ENCODE results near the gene ZMYM3.
"Not testable (repeated sequence)": the region's sequence is repeated elsewhere in the genome, so short reads cannot be mapped to it uniquely, and the experiment has no call there.

The ZMYM3 gene

DNA sequence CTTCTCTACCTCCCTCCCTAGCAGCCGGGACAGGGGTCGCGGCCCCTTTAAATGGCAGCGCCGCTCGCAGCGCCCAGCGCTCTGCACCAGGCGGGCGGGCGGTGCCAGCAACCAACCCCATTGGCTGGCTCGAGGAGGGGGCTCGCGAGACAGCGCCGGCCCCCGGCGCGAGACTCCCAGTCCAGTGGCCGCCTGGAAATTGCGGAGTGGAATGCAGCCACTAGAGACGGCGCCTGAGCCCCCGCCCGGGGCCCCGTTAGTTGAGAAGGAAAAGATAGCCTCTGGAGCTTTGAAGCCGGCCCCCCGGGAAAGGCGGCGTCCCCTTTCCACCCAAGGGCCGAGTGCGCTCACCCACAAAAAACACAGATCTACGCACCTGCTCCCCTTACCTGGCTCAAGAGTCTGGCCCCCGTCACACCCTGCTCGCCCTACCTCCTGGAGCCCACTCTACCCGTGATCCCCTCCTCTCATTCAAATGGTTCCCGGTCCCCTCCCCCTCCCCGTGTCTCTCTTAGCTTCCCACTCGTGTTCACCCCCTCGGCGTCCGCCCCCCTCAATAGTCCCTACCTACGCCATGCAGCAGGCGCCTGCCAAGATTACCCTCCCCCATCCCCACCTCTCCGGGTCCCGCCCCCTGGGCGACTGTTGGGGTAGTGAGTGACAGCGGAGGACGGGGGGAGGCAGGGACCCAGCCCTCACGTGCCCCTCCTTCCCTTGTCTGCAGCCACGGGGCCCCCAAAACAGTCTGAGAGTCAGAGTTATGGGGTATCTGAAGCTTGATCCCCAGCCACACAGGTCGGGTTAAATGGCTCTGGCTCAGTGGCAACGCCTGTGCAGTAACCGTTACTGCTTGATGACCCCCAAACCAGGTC lies at the start of gene ZMYM3:
Gene ZMYM3, minus strand, starts transcription at position 49 of the 872 bp plus-strand sequence. CDS start 885 bp downstream, outside the sequence.
- peak; percentile 51 for DNase-seq (ENCODE audit: low read depth, low spot score)

DNA sequence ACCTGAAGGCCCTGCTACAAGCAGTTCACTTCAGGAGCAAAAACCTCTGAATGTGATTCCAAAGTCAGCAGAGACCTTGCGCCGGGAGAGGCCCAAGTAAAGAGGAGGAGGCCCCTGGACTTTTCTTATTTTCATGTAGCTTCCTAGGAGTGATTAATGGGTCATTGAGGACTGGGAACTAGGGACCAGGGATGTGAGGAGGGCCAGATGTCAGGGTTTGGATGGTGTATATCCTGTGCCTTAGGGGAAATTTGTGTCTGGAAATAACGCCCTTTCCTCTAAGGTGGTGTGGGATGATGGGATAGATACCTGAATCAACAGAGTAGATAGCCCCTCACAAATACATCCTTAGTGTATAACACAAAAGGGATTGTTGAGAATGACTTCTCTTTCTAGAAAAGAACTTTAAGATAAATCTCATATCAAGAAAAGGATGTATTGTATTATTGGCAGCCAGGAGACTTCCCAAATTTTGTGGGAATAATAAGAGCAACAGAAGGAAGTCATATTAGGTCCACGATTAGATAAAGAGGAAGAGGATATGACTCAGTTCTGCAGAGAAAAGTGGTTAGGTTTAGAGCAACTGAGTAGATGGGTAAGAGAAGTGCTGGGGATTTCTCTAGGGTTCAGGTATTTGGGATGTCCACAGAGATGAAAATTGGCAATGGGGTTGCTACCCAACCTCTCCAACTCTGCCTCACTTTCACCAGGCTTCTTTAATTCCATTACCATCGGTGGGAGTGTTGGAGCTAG lies 48.7 kb upstream of the ZMYM3 start:
- DNase-seq (ENCODE audit: low read depth, low spot score) = no peak

DNA sequence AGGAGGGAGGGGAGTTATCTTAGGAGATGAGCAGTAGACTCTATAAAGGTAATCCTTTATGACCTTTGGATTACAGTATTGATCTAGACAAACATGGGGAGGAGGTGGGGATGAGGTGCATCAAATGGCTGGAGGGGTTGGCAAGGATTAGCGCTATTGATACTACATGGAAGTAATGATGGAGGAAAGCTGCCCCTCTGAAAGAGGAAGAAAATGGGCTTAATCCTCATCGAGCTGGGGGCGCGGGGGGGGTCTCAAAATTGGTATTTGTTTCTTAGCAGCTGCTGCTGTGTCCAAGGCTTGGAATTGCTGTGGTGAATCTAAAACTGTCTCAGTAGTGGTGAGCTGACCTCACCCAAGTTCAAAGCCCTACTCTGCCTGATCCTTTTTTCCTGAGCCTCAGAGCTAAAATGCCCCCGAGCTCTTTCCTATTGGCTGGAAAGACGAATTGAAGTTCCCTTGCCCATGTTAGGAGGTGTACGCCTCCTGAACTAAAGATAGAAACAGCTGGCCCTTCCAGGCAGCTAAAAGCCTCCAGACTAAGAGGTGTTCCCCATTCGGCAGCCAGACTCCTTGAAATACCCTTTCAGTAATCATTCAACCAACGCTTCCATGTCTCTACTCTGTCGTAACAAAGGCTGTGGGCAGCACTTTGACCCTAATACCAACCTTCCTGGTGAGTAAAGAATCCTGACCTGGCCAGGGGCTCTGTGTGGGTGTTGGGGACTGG lies 47.4 kb upstream of the ZMYM3 start, which contains the start of gene ITGB1BP2:
Gene ITGB1BP2, plus strand, starts transcription at position 556 of the 730 bp plus-strand sequence. Its CDS starts 57 bp downstream, at position 613.
- no peak for DNase-seq (ENCODE audit: low read depth, low spot score)

DNA sequence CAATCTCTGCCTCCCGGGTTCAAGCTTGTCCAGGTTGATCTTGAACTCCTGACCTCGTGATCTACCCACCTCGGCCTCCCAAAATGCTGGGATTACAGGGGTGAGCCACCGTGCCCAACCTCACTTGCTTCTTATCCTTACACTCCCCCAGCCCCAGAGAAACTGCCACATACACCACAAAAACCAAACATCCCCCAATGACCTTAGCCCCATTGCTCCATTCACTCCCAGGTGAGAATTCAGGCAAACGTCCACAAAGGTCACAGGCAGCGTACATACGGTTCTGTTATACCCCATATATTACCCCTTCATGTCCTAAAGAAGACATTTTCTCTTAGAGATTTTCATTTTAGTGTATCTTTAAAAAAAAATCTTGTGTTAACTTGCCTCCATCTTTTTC lies 46.6 kb upstream of the ZMYM3 start:
- DNase-seq (ENCODE audit: low read depth, low spot score) = not testable (repeated sequence)

DNA sequence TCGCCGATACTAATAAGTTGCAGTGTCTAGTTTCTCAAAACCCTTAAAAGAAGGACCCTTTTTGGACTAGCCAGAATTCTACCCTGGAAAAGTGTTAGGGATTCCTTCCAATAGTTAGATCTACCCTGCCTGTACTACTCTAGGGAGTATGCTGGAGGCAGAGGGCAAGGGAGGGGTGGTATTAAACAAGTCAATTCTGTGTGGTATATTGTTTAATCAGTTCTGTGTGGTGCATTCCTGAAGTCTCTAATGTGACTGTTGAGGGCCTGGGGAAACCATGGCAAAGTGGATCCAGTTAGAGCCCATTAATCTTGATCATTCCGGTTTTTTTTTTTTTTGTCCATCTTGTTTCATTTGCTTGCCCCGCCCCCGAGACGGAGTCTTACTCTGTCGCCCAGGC lies 46.1 kb upstream of the ZMYM3 start:
- DNase-seq (ENCODE audit: low read depth, low spot score) = not testable (repeated sequence)

DNA sequence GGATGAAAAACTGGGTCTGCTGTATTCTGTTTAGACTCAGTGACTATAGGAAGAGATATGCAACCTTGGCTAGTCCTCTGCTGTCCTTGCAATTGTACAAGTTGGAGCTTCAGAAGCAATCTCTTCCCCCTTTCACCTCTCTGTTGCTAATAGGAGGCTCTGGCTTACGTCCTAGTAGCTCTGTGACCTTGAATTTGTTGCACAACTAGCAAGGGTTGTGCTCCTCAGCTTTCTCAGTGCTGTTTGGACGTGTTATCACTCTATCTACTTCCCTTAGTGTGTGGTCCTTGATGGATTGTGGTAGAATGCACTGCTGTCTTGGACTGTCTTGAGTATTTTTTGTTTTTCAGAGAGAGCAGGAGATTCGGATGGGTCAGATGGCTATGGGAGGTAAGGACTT lies 44.2 kb upstream of the ZMYM3 start:
- DNase-seq (ENCODE audit: low read depth, low spot score) = no peak

DNA sequence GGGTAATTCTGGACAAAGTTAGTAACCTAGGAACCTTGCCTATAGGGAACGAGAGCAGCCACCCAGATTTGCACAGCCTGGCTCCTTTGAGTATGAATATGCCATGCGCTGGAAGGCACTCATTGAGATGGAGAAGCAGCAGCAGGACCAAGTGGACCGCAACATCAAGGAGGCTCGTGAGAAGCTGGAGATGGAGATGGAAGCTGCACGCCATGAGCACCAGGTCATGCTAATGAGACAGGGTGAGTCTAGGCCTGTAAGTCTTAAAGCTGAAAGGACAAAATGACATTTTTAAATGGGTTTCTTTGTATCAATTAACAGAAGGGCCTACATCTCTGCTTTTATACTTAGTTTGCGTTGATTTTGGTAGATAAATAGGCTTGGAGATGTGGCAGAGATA lies 42.9 kb upstream of the ZMYM3 start:
- DNase-seq (ENCODE audit: low read depth, low spot score) = no peak

DNA sequence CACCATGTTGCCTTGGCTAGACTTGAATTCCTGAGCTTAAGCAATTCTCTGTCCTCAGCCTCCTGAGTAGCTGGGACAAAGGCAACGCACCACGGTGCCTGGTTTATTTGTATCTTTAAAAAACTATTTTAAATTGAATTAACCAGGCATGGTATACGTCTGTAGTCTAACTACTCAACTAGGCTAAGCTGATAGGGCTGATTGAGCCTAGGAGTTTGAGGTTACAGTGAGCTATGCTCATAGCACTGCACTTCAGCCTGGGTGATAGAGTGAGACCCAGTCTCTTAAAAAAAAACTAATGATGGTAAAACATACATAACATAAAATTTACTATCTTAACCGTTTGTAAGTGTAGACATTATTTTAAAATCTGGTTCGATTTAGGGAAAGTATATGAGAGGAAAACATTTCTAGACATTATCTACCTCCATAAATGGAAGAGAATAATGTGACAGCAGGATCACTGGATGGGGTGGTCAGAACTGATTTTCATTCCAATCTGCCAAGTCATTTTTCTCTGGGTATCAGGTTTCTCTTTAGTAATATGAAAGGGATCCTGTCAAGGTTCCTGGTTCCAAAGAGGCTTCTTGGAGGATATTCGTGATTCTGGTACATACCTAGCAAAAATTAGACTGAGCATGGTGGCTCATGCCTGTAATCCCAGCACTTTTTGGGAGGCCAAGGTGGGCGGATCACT lies 38.9 kb upstream of the ZMYM3 start:
- no peak for DNase-seq (ENCODE audit: low read depth, low spot score)

DNA sequence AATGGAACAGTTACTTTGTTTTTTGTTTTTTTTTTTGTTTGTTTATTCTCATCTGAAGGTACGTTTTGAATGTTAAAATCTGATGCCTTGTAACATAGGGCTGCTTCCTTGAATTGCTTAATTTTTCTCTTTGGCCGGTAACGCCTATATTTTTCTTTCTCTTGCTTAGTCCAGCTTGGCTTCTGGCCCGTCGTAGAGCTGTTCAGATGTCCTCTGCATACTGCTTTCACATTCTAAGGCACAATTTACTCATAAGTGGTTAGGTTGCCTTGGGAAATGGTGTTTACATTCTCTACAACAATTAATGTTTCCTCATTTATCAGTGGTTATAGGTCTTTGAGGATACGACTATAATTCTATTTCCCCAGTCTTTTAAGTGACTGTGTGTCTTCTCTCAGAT lies 37.4 kb upstream of the ZMYM3 start:
- DNase-seq (ENCODE audit: low read depth, low spot score) = no peak

DNA sequence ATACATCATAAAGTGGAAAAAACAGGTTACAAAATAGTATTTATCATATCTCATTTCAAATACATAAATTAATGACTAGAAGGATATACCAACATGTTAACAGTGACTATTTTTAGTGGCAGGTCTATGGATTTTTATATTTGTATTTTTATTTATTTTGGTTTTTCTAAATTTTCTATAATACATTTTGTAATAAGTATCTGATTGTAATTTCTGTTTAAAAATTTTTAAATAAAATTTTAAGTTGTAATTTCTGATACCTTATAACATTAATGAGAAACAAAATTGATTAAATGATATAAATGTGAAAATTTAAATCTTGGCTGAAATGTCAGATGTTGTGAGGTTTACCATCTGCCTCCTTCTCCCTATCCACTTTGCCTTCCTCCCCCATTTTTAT lies 32.0 kb upstream of the ZMYM3 start:
- DNase-seq (ENCODE audit: low read depth, low spot score) = no peak

DNA sequence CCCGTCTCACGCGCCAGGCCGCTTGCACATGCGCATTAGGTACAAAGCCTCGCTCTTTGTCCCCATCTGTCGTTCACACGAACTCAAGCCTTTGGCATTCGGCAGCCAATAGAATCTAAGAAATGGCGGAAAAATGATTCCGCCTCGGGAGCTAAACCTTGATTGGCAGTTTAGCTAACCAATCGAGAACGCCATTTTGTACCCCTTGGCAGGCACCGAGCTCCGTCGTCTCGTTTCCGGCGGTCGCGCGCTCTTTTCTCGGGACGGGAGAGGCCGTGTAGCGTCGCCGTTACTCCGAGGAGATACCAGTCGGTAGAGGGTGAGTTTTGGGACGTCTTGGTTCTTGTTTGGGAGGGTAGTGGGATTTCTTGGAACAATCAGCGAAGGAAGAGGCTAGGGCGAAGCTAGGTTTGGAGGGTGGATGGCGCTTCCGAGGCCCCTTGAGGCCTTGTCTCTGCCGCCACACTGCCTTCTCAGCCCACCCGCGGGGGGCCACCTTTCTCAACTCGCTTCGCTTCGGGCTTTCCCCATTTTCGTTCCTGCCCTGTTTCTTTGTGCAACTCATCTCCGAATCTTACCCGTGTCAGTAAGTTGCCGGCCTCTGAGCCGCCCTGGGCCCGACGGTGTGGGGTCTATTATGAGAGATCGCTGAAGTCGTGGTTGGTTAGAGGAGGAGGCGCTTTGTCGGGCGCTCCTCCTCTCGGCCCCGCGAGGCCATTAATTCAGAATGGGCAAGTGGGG lies 29.6 kb upstream of the ZMYM3 start, which contains the start of gene NONO:
Gene NONO, plus strand, starts transcription at position 233 of the 741 bp plus-strand sequence. CDS start 7,003 bp downstream, outside the sequence.
- peak; percentile 91 for DNase-seq (ENCODE audit: low read depth, low spot score)

DNA sequence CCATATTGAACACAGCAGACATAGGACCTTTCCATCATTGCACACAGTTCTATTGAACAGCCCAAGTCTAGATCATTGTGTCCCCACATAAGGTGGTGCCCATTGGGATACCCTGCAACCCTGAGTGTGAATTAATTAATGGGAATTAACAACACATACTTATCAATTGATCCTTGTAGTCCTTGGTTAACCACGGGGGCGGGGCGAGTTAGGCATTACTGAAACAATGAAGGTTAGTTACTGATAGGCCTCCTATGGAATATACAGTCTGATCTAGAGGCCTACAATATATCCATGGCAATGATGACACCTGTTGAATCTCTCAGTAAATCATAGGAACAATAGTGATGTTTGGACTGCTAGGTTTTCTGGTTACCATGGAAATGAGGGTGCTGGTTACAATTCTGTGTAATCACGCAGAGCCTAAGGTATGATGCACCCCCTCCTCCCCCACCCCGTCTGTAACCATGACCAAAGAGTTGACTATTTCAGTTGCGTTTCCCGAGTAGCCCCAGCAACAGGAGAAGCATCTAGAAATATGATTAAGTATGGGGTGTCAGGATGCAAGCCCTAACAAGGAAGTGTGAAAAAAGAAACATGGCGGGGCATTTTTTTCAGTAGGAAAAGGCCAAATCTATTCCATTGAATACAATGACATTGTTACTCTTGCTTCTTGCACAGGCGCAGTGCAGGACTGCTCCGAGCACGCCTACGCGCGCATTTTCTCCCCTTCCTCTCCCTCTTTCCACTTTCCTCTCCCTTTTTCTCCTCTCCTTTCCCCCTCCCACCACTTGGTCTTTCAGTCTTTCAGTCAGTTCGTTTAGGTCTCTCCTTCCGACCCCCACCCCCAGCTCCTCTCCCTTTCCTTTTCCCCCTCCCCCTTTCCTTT lies 28.8 kb upstream of the ZMYM3 start:
- DNase-seq (ENCODE audit: low read depth, low spot score) = no peak

DNA sequence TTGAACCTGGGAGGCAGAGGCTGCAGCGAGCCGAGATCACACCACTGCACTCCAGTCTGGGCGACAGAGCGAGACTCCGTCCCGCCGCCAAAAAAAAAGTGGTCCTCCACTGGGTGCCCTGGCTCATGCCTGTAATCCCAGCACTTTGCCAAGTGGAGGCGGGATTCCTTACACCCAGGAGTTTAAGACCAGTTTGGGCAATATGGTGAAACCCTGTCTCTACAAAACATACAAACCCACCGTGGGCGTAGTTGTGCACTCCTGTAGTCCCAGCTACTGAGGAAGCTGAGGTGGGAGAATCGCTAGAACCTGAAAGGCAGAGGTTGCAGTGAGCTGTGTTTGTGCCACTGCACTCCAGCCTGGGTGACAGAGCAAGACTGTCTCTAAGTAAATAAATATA lies 27.4 kb upstream of the ZMYM3 start:
- not testable (repeated sequence) for DNase-seq (ENCODE audit: low read depth, low spot score)

DNA sequence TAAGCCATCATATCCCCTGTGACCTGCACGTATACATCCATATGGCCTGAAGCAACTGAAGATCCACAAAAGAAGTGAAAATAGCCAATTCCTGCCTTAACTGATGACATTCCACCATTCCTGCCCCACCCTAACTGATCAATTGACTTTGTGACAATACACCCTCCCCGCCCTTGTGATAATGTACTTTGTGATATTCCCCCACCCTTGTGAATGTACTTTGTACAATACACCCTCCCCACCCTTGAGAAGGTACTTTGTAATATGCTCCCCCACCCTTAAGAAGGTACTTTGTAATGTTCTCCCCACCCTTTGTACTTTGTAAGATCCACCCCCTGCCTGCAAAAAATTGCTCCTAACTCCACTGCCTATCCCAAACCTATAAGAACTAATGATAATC lies 18.4 kb upstream of the ZMYM3 start:
- not testable (repeated sequence) for DNase-seq (ENCODE audit: low read depth, low spot score)

DNA sequence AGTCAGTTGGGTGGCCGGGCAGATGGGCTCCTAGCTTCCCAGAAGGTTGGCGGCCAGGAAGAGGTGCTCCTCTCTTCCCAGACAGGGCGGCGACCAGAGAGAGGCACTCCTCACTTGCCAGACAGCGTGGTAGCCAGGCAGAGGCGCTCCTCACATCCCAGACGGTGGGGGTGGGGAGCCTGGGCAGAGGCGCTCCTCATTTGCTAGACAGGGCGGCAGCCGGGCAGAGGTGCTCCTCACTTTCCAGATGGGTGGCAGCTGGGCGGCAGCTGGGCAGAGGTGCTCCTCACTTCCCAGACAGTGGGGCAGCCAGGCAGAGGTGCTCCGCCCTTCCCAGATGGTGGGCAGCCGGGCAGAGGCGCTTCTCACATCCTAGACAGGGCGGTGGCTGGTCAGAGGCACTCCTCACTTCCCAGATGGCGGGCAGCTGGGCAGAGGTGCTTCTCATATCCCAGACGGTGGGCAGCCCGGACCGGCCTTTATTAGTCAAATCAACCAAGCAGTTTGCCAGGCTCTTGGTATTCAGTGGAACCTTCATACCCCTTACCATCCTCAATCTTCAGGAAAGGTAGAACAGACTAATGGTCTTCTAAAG lies 16.0 kb upstream of the ZMYM3 start:
- no peak for DNase-seq (ENCODE audit: low read depth, low spot score)

DNA sequence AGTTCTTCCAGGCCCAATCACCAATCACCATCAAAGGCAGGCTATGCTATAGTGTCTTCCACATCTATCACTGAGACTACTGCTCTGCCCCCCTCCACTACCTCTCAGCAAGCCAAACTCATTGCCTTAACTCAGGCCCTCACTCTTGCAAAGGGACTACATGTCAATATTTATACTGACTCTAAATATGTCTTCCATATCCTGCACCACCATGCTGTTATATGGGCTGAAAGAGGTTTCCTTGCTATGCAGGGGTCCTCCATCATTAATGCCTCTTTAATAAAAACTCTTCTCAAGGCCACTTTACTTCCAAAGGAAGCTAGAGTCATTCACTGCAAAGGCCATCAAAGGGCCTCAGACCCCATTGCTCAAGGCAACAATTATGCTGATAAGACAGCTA lies 14.7 kb upstream of the ZMYM3 start:
- DNase-seq (ENCODE audit: low read depth, low spot score) = not testable (repeated sequence)

DNA sequence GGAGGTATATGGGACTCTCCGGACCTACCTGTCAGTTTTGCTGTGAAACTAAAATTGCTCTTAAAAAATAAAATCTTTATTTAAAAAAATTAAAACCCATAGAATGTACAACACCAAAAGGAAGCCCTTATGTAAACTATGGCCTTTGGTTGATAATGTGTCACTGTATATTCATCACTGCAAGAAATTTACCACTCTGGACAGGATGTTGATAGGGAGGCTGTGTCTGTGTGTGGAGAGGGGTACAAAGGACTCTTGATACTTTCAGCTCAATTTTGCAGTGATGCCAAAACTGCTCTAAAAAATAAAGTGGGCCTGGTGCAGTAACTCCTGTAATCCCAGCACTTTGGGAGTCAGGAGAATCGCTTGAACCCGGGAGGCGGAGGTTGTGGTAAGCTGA lies 2.9 kb upstream of the ZMYM3 start:
- no peak for DNase-seq (ENCODE audit: low read depth, low spot score)

DNA sequence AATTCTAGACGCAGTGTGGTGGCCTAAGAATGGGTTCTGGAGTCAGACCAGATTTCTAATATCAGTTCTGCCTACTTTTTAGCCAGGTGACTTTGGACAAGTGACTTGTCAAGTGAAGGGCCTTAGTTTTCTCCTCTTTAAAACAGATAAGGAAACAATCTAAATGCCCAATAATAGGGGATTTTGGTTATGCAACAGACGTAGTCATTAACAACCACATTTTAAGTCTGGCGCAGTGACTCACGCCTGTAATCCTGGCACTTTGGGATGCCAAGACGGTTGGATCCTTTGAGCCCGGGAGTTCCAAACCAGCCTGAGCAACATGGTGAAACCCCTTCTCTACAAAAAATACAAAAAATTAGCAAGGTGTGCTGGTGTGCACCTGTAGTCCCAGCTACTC lies 2.1 kb upstream of the ZMYM3 start:
- no peak for DNase-seq (ENCODE audit: low read depth, low spot score)

All from smooth muscle cell of the brain vasculature (primary cell).